ENCODE measurements around the gene EIPR1. TPM values are rescaled to one million over a fixed set of nuclear protein-coding genes. Genes with fewer than 3 reads are reported as not detected.
"Not testable (repeated sequence)": the region's sequence is repeated elsewhere in the genome, so short reads cannot be mapped to it uniquely, and the experiment has no call there.

EIPR1 gene
- total RNA-seq, 4 donors from 2014 or later: 26.1 to 51.6 (median 40.0) TPM

- peak overlapping the region; percentile 72 to 84 (median 78) for H3K27ac ChIP-seq
- no peaks in the 10 kb centered on the region for H3K27me3 ChIP-seq
- 11 to 30% methylated on average over 5 to 8 of the region's 8 CpGs for WGBS, 2 donors
- no peaks in the 10 kb centered on the region for H3K9me3 ChIP-seq
- TF ChIP-seq POLR2A (IDR thresholded peaks at IDR 0.05) (no peak), CTCF (IDR thresholded peaks at IDR 0.05) (no peak)
- DNase-seq: no peak
- intact Hi-C loops (cut with DNase I): no loop called here
- H3K4me3 ChIP-seq (replicated peaks in 1 of 3): peak overlapping the region in 2 of 3 donors; percentile 50 to 69
- peaks cover 11 to 22% of the 10 kb centered on the region in 2 donors for H3K4me1 ChIP-seq
- H3K36me3 ChIP-seq: no peaks in the 10 kb centered on the region
These were observed 1.7 kb upstream of the EIPR1 start for GRCh38 chr2:3379339-3379646.

- 0 to 2% methylated on average over 7 to 8 of the region's 8 CpGs for WGBS, 2 donors
- Histone ChIP-seq H3K4me1 (peaks cover 11 to 22% of the 10 kb centered on the region in 2 donors), H3K4me3 (replicated peaks in 1 of 3) (peak overlapping the region; percentile 39 to 90 (median 57)), H3K9me3 (no peaks in the 10 kb centered on the region), H3K27ac (peak overlapping the region in 2 of 3 donors; percentile 84 to 92), H3K36me3 (no peaks in the 10 kb centered on the region), H3K27me3 (no peaks in the 10 kb centered on the region)
- intact Hi-C loops (cut with DNase I): no loop called here
- TF ChIP-seq POLR2A (IDR thresholded peaks at IDR 0.05) (no peak), CTCF (IDR thresholded peaks at IDR 0.05) (no peak)
- no peak for DNase-seq
These were observed 373 bp downstream of the EIPR1 start for GRCh38 chr2:3377279-3377611.

- intact Hi-C loops (cut with DNase I): no loop called here
- no peak for DNase-seq
- Histone ChIP-seq H3K4me3 (replicated peaks in 1 of 3) (no peak overlapping the region), H3K27ac (no peak overlapping the region), H3K9me3 (no peaks in the 10 kb centered on the region), H3K27me3 (no peaks in the 10 kb centered on the region), H3K4me1 (peaks cover 11 to 22% of the 10 kb centered on the region in 2 donors), H3K36me3 (no peaks in the 10 kb centered on the region)
- TF ChIP-seq CTCF (IDR thresholded peaks at IDR 0.05) (no peak), POLR2A (IDR thresholded peaks at IDR 0.05) (no peak)
- 67 to 76% methylated on average over 6 of the region's 6 CpGs for WGBS, 2 donors
These were observed 797 bp downstream of the EIPR1 start for GRCh38 chr2:3376821-3377220.

GRCh38 chr2:3369340-3370181, 8.1 kb downstream of the EIPR1 start:
- H3K4me1 ChIP-seq: peaks cover 8 to 10% of the 10 kb centered on the region in 2 donors
- H3K4me3 ChIP-seq (replicated peaks in 1 of 3); DNase-seq; intact Hi-C loops (cut with DNase I); H3K27ac ChIP-seq; H3K36me3 ChIP-seq; H3K27me3 ChIP-seq; H3K9me3 ChIP-seq: not testable (repeated sequence)
- 91 to 94% methylated on average over 25 to 29 of the region's 34 CpGs for WGBS, 2 donors

GRCh38 chr2:3368261-3368722, 9.3 kb downstream of the EIPR1 start:
- Histone ChIP-seq H3K27ac (no peak overlapping the region), H3K27me3 (no peaks in the 10 kb centered on the region), H3K36me3 (no peaks in the 10 kb centered on the region), H3K4me3 (replicated peaks in 1 of 3) (no peak overlapping the region), H3K4me1 (peaks cover 8 to 11% of the 10 kb centered on the region in 2 donors), H3K9me3 (no peaks in the 10 kb centered on the region)
- WGBS, 2 donors: 96 to 100% methylated on average over 4 of the region's 4 CpGs
- no peak for DNase-seq
- TF ChIP-seq CTCF (IDR thresholded peaks at IDR 0.05): no peak
- TF ChIP-seq POLR2A (IDR thresholded peaks at IDR 0.05): no peak
- intact Hi-C loops (cut with DNase I): no loop called here
